Activated CD8-positive, alpha-beta memory T cell treated with anti-CD3 and anti-CD28 coated beads for 1 hour (primary cell): ENCODE data around the gene ZNF8.
"Not testable (repeated sequence)": the region's sequence is repeated elsewhere in the genome, so short reads cannot be mapped to it uniquely, and the experiment has no call there.

Source experiments
- DNase-seq, 2 donors: peaks; one replicate each; pipeline ENCODE4 v3.0.0-alpha.2; 2020; ENCODE audit warnings: low read depth in 1 of 2; ENCODE audit errors: extremely low read depth in 1 of 2

The ZNF8 gene

DNA sequence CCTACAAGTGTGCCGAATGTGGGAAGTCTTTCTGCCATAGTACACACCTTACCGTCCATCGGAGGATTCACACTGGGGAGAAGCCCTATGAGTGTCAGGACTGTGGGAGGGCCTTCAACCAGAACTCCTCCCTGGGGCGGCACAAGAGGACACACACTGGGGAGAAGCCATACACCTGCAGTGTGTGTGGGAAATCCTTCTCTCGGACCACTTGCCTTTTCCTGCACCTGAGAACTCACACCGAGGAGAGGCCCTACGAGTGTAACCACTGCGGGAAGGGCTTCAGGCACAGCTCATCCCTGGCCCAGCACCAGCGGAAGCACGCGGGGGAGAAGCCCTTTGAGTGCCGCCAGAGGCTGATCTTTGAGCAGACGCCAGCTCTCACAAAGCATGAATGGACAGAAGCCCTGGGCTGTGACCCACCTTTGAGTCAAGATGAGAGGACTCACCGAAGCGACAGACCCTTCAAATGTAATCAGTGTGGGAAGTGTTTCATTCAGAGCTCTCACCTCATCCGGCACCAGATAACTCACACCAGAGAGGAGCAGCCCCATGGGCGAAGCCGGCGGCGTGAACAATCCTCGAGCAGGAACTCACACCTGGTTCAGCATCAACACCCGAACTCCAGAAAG lies 16.1 kb downstream of the ZNF8 start:
- DNase-seq: no peak

DNA sequence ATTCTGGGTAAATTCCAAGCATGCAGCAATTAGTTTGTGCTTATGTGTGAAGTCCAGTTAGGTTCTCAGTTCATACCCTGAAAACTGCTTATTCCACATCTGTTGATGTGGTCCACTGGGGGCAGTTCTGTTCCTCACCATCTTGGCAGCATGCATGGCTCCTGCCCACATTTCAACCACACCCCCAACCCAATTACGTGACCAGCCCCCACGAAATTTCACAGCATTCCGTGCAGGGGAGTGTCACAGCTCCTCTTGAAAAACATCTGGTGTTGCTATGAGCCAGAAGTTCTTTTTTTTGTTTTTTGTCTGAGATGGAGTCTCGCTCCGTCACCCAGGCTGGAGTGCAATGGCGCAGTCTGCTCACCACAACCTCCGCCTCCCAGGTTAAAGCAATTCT lies 17.3 kb downstream of the ZNF8 start:
- DNase-seq: no peak

DNA sequence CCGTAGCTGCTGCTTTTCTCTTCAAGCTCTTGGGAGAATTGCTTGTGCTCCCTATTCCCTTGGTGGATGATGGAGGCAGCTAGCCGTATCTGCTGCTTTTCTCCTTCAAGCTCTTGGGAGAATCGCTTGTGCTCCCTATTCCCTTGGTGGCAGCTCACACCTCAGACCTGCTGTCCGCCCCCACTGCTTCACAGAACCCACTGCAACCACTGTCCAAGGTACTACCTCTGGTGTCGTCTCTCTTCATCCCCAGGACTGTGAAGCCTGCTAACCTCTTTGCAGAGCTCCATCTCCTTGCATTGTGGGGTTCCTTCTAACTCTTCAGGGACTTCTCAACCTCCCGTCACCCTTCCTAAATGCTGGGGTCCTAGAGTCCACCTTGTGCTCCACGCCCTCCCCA lies 21.9 kb downstream of the ZNF8 start:
- no peak for DNase-seq

DNA sequence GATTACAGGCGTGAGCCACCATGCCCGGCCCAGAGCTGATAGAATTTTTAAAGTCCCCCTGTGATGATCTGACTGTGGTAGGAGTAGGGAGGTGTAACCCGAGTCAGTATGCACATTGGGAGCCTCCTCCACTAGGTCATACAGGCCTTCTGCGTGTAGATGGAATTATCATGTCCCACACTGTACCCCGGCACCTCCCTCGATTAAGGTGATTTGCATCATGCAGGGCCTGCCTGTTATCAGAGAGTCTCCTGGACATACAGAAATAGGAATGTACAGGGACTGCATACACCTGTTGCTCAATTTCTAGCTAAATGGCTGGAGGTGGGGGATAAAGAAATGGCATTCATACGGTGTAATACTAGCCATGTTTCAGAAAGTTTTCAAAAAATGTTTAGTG lies 25.5 kb downstream of the ZNF8 start:
- no peak for DNase-seq

DNA sequence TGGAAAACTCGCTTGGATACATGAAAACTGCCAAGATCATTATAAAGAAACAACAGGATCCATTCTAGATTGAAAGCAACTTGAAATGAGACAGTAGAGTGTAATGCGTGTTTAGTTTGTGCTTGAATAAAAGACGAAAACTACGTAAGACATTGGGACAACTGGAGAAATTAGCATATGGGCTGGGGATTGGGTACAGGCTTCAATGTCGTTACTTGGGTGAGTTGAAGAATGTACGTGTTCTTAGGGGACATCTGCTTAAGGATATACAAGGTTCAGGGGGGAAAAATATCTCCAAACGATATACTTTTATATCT lies 26.0 kb downstream of the ZNF8 start:
- no peak for DNase-seq

DNA sequence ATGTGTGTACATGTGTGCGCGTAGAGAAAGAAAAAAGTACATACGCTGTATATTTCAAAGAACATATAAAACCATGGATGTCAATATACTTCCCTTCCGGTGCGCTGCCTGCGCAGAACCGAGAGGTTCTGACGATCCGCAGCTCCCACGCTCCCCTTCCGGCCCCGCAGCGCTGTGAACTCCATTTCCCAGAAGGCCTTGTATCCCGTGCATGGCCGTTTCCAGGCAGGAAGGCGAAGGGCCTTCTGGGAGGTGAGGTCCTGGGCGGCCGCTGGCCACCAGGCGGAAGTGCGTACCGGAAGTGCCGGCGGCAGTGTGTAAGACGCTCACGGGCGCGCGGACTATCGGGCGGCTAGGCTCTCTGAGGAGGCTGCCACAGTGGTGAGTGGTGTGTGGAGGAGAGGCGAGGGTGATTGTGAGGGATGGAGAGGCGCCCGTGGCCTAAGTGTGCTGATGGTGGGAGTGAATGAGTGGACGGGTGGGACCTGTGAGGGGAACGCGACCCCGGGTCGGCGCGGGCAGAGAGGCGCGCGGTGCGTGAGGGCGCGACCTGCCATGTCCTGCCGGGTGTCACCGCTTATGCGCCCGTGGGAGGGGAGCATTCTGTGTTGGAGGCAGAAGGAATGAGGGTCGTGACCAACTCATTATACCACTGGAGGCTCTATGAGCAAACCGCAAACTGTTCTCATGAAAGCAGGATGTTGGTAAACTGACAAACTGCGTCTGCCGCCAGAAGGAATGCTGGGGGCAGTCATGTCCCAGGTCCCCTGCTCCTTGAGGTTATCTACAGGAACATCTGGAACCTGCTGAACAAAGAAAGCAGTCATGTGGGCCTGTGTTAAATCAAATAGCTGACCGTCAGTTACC lies 26.5 kb downstream of the ZNF8 start, which contains the start of gene ERVK3-1:
TSS of gene ERVK3-1 (plus strand) at position 313 of the 867 bp plus-strand sequence. CDS start 6,792 bp downstream, outside the sequence.
- DNase-seq: peak; percentile 84 to 88

DNA sequence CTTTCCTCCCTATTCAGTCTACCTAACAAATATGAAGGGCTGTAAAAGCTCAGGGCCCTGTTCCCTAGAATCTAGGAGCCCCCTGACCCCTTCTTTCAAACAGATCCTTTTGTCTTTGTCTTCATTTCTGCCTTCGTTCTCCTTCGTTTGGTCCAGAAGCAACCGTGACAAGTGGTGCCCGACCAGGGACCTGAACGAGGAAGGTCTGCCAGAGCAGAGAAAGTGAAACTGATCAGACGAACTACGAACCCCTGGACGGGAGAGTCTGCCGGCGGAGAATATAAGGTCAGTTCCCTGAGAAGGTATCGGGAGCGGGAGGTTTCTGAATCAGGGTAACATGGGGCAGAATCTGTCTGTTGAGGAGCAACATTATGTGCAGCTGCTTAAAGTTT lies 27.2 kb downstream of the ZNF8 start:
- no peak for DNase-seq

DNA sequence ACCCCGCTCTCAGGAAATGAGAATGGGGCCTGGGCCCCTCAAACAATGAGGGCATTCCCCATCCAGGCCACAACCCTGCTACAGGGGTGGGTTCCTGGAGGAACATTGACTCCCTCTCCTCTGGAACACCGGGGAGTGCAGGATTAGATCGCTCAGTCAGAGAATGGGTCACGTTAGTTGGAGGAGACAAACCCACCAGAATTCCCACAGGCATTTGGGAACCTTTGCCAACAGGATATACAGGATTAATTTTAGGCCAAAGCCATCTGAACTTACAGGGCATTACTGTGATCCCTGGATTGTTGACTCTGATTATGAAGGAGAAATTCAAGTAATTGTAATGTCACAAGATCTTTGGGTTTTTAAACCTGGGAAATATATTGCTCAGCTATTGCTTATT lies 29.0 kb downstream of the ZNF8 start:
- no peak for DNase-seq

DNA sequence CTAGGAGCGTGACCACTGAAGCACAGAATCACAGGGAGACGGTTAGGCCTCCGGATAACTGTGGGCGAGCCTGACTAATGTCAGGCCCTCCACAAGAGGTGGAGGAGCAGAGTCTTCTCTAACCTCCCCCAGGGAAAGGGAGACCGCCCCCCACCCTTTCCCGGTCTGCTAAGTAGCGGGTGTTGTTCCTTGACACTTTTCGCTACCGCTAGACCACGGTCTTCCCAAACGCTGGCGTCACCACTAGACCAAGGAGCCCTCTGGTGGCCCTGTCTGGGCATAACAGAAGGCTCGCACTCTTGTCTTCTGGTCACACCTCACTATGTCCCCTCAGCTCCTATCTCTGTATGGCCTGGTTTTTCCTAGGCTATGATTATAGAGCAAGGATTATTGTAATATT lies 31.9 kb downstream of the ZNF8 start:
- DNase-seq: not testable (repeated sequence)

DNA sequence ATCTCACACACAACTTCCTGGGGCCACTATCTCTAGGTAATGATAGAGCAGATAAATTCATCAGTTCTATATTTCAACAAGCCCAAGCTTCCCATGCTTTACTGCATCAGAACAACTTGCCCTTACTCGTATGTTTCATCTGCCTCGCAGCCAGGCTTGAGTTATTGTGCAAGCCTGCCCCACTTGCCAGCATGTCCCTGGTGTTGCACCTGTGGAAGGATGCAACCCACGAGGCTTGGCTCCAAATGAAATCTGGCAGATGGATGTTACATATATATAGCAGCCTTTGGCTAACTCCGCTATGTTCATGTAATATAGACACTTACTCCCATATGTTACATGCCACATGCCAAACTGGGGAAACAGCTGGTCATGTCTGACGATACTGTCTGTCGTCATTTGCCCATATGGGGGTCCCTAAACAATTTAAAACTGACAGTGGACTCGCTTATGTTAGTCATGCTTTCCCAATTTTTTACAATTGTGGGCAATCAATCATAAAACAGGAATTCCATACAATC lies 32.6 kb downstream of the ZNF8 start:
- DNase-seq: no peak

DNA sequence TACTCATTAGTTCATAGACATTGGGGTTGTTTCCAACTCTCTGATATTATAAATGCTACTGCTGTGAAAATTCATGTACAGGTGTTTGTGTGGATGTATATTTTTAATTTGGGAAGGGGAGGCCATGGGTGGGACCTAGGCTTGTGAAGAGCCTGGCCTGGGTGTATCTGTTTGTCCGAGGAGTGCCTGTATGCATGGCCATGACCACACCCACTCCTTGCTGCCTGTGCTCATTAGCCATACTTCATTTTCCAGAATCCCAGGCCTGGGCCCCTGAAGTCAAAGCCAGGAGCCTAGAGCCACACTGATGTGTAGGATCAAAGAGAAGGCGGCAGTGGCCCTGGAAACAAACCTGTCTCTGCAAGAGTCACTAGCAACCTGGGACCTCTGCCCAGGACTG lies 36.8 kb downstream of the ZNF8 start:
- no peak for DNase-seq

DNA sequence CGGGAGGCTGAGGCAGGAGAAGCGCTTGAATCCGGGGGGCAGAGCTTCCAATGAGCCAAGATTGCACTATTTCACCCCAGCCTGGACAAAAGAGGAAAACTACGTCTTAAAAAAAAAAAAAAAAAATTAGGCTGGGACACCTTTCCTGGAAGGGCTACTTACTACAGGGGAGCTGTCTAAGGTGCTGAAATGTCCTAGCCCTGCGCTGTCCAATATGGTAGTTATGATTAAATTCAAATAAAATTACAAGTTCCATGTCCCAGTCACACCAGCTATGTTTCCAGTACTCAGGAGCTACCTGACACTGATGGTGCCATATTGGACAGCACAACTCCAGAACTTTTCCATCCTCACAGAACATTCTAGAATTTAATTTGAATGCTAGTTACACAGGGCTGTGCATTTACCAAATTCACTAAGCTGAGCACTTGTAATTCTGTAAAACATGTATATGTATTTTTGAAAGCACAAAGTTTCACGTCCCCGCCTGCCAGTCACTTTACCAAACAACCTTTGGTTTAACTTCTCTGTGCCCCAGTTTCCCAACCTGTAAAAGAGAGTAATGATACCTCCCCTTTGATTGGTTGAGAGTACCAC lies 38.8 kb downstream of the ZNF8 start:
- DNase-seq: no peak

DNA sequence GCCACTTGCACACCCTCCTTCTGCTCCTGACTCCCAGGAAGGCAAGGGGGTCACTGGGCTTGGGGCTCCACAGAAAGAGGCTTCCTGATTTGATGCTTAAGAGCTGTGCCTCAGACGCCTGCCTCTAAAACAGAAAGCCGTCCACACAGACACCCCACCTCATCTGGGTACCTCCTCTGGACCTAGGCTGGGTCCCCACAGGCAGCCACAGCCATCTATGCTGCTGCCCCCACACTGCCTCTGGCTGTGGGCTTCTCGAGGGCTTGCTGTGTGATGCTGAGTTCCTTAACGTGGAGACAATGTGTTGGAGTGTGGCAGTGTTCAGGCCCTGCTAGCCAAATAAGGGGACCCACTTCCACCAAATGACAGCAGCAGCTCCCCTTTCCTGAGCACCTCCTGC lies 39.5 kb downstream of the ZNF8 start:
- no peak for DNase-seq

DNA sequence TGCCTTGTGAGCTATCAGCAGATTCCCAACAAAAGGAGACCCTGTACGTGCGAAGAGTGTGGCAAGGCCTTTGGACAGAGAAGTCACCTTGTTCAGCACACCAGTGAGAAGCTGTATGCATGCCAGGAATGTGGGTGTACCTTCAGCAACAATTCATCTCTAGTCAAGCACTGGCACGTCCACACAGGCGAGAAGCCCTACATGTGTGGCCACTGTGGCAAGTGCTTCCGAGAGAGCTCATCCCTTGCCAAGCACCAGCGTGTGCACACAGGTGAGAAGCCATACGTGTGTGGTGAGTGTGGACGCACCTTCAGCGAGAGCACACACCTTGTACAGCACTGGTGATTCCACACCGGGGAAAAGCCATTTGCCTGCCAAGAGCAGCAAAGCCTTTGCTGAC lies 40.5 kb downstream of the ZNF8 start:
- no peak for DNase-seq

DNA sequence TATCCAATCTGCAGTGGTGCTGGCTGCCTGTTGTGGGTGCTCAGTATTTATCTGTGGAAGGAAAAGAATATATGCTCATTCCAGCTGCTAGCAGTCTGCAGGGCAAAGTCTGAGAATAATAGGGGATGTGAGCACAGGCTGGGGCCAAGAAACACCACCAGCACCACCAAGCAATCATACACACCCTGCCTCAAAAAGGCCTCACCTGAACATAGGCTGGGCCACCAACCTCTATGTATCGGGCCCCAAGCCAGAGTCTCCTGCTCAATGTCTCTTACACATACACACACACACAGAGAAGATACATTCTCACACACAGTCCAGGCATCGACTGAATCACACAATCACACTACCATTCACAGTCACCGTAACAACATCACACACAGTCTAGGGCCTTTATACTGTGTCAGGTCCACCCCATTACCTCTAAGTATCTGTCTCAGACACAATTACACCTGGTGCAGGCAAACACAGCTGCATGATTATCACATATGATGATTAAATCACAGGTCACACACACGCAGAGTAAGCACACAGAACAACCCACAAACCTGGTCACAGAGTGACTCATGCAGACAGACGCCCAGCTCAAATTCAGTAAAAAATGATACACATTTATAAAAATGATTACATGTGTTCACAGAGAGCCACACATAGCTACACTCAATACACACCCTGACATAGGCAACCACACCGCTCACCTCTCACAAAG lies 46.7 kb downstream of the ZNF8 start:
- DNase-seq: no peak

DNA sequence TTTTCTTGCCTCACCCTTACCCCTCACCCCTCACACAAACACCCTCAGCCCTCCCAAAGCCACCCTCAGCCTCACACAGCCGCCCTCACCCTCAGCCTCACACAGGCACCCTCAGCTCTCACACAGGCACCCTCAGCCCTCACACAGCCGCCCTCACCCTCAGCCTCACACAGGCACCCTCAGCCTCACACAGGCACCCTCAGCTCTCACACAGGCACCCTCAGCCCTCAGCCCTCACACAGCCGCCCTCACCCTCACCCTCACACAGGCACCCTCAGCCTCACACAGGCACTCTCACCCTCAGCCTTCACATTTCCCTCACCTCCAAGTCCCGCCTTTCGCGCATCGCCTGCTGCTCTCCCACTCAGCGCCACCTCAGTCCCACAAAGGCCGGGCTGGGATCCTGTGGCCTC lies 47.8 kb downstream of the ZNF8 start:
- DNase-seq: no peak

DNA sequence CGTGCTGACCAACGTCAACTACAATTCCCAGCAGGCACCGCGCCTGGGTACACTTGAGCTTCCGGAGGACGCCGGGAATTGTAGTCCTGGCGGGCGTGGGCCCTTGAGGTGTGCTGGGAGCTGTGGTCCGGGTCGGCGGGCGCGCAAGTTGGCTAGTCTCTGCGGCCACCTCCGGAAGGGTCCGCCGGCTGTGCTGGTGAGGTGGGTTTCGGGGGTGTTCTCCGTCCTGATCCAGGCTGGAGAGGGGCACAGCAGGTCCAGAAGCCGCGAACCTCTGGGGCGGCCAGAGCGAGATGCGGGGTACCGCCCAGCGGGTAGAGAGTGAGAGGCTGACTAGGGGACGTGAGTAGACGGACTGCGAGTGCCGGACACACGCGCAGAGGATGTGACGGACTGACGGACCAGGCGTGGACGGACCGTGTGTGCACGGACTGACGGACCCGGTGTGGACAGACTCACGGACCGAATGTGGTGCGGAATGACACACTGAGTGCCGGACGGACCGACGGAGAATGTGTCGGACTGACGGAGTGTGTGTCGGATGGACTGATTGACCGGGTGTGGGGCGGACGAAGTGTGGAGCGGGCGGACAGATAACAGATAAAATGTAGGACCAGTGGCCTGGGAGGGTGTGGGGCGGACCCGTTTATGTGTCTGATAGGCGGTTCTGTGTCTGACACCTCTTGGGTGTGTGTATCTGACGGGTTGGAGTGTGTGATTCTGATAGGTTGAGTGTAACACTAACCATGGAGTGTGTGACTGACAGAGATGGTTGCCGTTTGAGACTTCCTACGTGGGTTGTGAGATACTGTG lies 48.4 kb downstream of the ZNF8 start, which contains the start of gene ZSCAN22:
TSS of gene ZSCAN22 (plus strand) at position 81 of the 813 bp plus-strand sequence. CDS start 7,809 bp downstream, outside the sequence.
- peak; percentile 73 to 84 for DNase-seq

DNA sequence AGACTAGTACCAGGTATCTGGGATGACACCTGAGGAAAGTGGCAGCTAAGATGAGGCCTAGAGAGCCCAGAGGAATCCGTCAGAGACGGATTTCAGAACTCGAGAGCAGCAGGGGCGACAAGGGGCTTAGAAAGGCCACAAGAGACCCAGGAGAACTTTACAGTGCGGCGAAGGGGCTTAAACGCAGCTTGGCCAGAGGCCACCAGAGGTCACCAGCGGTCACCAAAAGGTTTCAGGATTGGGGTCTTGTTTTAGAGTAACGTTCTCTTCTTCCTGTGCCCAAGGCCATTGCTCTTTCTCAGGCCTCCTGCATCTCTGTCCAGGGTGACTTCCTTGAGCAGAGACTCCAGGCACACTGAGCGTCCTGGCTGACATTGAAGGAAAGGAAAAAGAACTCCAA lies 50.2 kb downstream of the ZNF8 start:
- no peak for DNase-seq

DNA sequence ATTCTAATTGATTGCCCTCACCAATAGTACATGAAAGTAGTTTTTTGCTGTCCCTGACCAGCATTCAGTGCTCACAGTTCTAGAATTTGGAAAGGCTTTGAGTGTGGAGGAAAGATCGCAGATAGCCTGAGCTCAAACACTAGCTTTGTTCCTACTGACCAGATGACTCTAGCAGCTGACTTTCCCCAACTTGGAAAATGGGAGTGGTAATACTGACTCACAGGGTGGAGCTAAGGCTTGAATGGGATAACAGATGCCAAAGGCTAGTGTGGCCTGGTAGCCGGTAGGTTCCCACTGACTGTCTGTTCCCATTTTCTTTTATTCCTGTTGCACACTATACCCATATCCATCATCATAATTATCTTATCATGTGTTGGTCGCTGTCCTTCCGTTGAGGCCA lies 51.7 kb downstream of the ZNF8 start:
- no peak for DNase-seq

DNA sequence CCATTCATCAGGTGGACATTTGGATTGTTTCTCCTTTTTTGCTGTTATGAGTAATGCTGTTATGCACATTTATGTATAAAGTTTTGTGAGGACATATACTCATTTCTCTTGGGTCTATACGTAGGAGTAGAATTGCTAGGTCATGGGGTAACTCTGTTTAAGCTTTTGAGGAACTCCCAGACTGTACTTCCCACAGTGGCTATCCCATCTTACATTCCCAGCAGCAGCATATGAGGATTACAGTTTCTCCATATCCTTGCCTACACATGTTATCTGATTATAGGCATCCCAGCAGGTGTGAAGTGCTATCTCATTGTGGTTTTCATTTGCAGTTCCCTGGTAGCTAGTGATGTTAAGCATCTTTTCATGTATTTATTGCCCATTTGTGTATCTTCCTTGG lies 53.9 kb downstream of the ZNF8 start:
- DNase-seq: no peak
